ENCODE data around the gene CCDC184. TPM values are rescaled to one million over a fixed set of nuclear protein-coding genes. Genes with fewer than 3 reads are reported as not detected.

CCDC184 gene
- total RNA-seq, 2 experiments from 2014 or later: 0.25 to 0.34 TPM

- peak; percentile 94 for TF ChIP-seq CTCF (IDR thresholded peaks at IDR 0.05)
- H3K9me3 Mint-ChIP-seq: no peaks in the 10 kb centered on the region
- H3K4me1 Mint-ChIP-seq (ENCODE audit: low read depth): peaks cover 5% of the 10 kb centered on the region
- ChIA-PET CTCF (interaction anchor here (0.6 to 3.1 kb wide), 32 partner anchors 8 to 399 kb away, joined by 3 to 14 read pairs (median 4); partner anchors contain the start of genes ASB8, CCDC184, SENP1 and VDR), POLR2A (interaction anchor here (0.6 kb wide), 1 partner anchor 15 kb away, joined by 3 read pairs; no protein-coding TSS in a partner anchor)
- H3K36me3 Mint-ChIP-seq (ENCODE audit: low read depth): no peaks in the 10 kb centered on the region
- H3K27me3 Mint-ChIP-seq: peaks cover 5% of the 10 kb centered on the region
- intact Hi-C loops (cut with micrococcal nuclease): no loop called here
- H3K4me3 Mint-ChIP-seq: no peak overlapping the region
- no peak overlapping the region for H3K27ac Mint-ChIP-seq
- peak; percentile 81 for ATAC-seq
- DNase-seq: peak; percentile 33
Measured at GRCh38 chr12:48165089-48165981, 18.1 kb upstream of the CCDC184 start.

- ChIA-PET CTCF (interaction anchor here (1.2 to 1.6 kb wide), 2 partner anchors 11 to 16 kb away, joined by 3 to 4 read pairs; no protein-coding TSS in a partner anchor), POLR2A (no interaction called here)
- intact Hi-C loops (cut with micrococcal nuclease): no loop called here
- Mint-ChIP-seq H3K9me3 (no peaks in the 10 kb centered on the region), H3K36me3 (ENCODE audit: low read depth) (no peaks in the 10 kb centered on the region), H3K4me3 (no peak overlapping the region), H3K27ac (no peak overlapping the region), H3K4me1 (ENCODE audit: low read depth) (no peaks in the 10 kb centered on the region), H3K27me3 (peaks cover 8% of the 10 kb centered on the region)
- no peak for TF ChIP-seq CTCF (IDR thresholded peaks at IDR 0.05)
- DNase-seq (no peak), ATAC-seq (no peak)
Measured at GRCh38 chr12:48169011-48169410, 14.4 kb upstream of the CCDC184 start.

GRCh38 chr12:48175613-48176416 lies 7.6 kb upstream of the CCDC184 start:
- Mint-ChIP-seq H3K4me1 (ENCODE audit: low read depth) (peaks cover 9% of the 10 kb centered on the region), H3K36me3 (ENCODE audit: low read depth) (no peaks in the 10 kb centered on the region), H3K4me3 (no peak overlapping the region), H3K9me3 (no peaks in the 10 kb centered on the region), H3K27me3 (peaks cover 8% of the 10 kb centered on the region), H3K27ac (no peak overlapping the region)
- intact Hi-C loops (cut with micrococcal nuclease): no loop called here
- ChIA-PET CTCF (interaction anchor here (1.1 to 5.1 kb wide), 6 partner anchors 11 to 442 kb away, joined by 3 to 35 read pairs (median 4); no protein-coding TSS in a partner anchor), POLR2A (interaction anchor here (1.2 kb wide), 1 partner anchor 12 kb away, joined by 3 read pairs; no protein-coding TSS in a partner anchor)
- ATAC-seq (no peak), DNase-seq (no peak)
- no peak for TF ChIP-seq CTCF (IDR thresholded peaks at IDR 0.05)

- ChIA-PET POLR2A (interaction anchor here (1.2 kb wide), 1 partner anchor 12 kb away, joined by 3 read pairs; no protein-coding TSS in a partner anchor), CTCF (interaction anchor here (1.1 to 5.1 kb wide), 5 partner anchors 12 to 442 kb away, joined by 3 to 35 read pairs (median 4); no protein-coding TSS in a partner anchor)
- ATAC-seq: no peak
- H3K4me1 Mint-ChIP-seq (ENCODE audit: low read depth): peaks cover 9% of the 10 kb centered on the region
- TF ChIP-seq CTCF (IDR thresholded peaks at IDR 0.05): no peak
- intact Hi-C loops (cut with micrococcal nuclease): no loop called here
- H3K9me3 Mint-ChIP-seq: no peaks in the 10 kb centered on the region
- DNase-seq: no peak
- H3K36me3 Mint-ChIP-seq (ENCODE audit: low read depth): no peaks in the 10 kb centered on the region
- H3K27ac Mint-ChIP-seq: no peak overlapping the region
- peaks cover 11% of the 10 kb centered on the region for H3K27me3 Mint-ChIP-seq
- H3K4me3 Mint-ChIP-seq: no peak overlapping the region
Measured at GRCh38 chr12:48176417-48176751, 7.1 kb upstream of the CCDC184 start.

Measured in activated CD8-positive, alpha-beta T cell treated with anti-CD3 and anti-CD28 coated beads for 36 hours (primary cell).